ENCODE results near the gene FGGY.

Gene FGGY

GRCh38 chr1:59342801-59343575, 46.1 kb downstream of the FGGY start:
- no peak for DNase-seq (ENCODE audit: low read depth)
- TF ChIP-seq, protein P1, sequence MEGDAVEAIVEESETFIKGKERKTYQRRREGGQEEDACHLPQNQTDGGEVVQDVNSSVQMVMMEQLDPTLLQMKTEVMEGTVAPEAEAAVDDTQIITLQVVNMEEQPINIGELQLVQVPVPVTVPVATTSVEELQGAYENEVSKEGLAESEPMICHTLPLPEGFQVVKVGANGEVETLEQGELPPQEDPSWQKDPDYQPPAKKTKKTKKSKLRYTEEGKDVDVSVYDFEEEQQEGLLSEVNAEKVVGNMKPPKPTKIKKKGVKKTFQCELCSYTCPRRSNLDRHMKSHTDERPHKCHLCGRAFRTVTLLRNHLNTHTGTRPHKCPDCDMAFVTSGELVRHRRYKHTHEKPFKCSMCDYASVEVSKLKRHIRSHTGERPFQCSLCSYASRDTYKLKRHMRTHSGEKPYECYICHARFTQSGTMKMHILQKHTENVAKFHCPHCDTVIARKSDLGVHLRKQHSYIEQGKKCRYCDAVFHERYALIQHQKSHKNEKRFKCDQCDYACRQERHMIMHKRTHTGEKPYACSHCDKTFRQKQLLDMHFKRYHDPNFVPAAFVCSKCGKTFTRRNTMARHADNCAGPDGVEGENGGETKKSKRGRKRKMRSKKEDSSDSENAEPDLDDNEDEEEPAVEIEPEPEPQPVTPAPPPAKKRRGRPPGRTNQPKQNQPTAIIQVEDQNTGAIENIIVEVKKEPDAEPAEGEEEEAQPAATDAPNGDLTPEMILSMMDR (IDR thresholded peaks at IDR 0.05; ENCODE audit: control insufficient read depth, insufficient read depth, low read depth, low read length, missing control alignments), result no peak
- H3K4me3 ChIP-seq (ENCODE audit: control insufficient read depth, low read depth, low read length), result no peak overlapping the region

DNA sequence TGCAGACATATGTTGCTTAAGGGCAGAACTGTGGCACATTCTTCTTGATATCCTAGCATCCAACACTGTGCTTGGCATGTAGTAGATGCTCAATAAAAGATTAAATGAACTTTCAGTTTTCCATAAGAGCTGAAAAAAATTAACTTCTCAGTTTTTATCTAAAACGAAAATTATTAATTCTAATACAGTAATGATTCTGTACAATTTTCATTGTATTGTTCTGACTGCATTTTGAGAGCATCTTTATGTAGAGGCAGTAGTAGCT, 46.6 kb downstream of the FGGY start:
- TF ChIP-seq, protein P1 (IDR thresholded peaks at IDR 0.05; ENCODE audit: control insufficient read depth, insufficient read depth, low read depth, low read length, missing control alignments), result no peak
- DNase-seq (ENCODE audit: low read depth), result no peak
- no peak overlapping the region for H3K4me3 ChIP-seq (ENCODE audit: control insufficient read depth, low read depth, low read length)

DNA sequence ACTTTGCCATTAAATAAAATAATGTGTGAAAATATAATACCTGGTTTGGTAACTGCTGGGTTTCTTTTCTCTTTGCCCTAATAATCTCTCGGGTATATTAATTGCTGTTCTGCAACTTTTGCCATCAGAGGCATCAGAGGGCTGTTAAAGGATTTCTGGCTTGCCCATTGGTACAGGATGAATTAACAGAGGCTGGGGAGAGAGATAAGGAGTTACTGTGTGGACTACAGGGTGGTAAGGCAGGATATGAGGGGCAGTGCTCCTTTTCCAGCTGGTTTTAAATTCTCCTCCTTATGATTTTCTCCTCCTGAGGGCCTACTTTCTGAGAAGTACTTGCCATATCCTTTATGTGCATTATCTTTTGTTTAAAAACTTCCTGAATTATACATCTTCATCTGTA, 48.3 kb downstream of the FGGY start:
- TF ChIP-seq, protein P1 (IDR thresholded peaks at IDR 0.05; ENCODE audit: control insufficient read depth, insufficient read depth, low read depth, low read length, missing control alignments), result no peak
- no peak overlapping the region for H3K4me3 ChIP-seq (ENCODE audit: control insufficient read depth, low read depth, low read length)
- no peak for DNase-seq (ENCODE audit: low read depth)

DNA sequence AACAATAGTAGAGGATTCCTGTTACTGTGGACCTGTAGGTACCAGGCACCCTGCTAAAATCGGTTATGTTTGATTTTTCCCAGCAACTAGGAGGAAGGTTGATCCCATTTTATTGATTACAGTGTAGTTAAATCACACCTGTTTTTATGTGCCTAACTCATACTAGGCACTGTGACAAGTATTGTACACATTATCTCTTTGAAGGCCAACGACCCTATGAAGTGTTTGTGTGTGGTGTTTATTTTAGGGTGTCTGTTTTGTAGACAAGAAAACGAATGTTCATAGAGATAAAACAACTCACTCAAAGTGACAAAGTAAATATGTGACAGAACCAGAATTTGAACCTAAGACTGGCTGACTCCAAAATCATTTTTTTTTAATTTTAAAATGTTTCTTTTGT, 49.5 kb downstream of the FGGY start:
- TF ChIP-seq, protein P1 (IDR thresholded peaks at IDR 0.05; ENCODE audit: control insufficient read depth, insufficient read depth, low read depth, low read length, missing control alignments), result no peak
- H3K4me3 ChIP-seq (ENCODE audit: control insufficient read depth, low read depth, low read length), result no peak overlapping the region
- no peak for DNase-seq (ENCODE audit: low read depth)

DNA sequence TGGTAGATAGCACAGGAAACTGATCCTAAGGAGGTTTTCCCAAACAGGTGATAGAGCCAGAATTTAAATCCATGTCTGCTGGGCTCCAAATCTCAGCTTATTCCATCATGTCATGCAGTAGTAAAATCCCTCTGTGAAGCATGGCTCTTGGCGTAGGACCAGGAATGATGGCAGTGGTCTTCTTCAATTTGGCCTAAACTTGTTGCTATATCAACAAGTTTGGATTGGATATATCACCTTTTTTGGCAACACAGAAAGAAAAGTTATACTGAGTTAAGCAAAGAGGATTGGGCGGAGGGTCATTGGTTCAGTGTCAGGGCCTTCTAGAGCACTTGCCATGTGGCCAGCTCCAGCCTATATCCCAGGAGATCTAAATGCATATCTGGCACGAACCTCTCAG, 52.2 kb downstream of the FGGY start:
- no peak overlapping the region for H3K4me3 ChIP-seq (ENCODE audit: control insufficient read depth, low read depth, low read length)
- TF ChIP-seq, protein P1 (IDR thresholded peaks at IDR 0.05; ENCODE audit: control insufficient read depth, insufficient read depth, low read depth, low read length, missing control alignments), result no peak
- DNase-seq (ENCODE audit: low read depth), result no peak

DNA sequence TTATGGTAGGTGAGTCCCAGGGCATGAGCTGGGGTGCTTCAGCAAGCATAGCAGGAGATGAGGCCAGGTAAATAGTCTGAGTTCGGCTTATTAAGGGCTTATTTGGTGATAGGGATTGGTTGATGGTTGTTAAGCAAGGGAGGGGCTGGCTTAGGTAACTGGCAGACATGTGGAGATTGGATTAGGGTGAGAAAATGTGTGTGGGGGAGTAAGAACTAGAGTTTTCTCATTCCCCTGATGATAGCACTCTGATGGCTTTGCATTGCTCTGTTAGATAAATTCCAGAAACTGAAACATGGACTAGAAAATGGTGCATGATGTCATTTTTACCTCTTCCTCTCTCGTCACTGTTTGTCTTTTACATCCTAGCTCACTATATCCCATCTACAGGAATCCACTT, 53.6 kb downstream of the FGGY start:
- DNase-seq (ENCODE audit: low read depth), result no peak
- TF ChIP-seq, protein P1 (IDR thresholded peaks at IDR 0.05; ENCODE audit: control insufficient read depth, insufficient read depth, low read depth, low read length, missing control alignments), result no peak
- H3K4me3 ChIP-seq (ENCODE audit: control insufficient read depth, low read depth, low read length), result no peak overlapping the region
